ENCODE measurements around the gene MINDY4B.

- TF ChIP-seq CTCF (IDR thresholded peaks at IDR 0.05) = no peak
- no peak for TF ChIP-seq POLR2A (IDR thresholded peaks at IDR 0.05)
Measured at GRCh38 chr3:150902988-150903387, 2.3 kb downstream of the MINDY4B start.
